OCI-LY3 (cell line): ENCODE results near the gene SATB2.

Experiments
- CTCF ChIP-seq: fragments of 200-600, 300-600 bp; sonication (generic); IDR thresholded peaks from 2 replicates; pipeline ENCODE4 v1.5.1; 2014; ENCODE audit warnings: antibody characterized with exemption, low read length, low read depth
- EZH2phosphoT487 ChIP-seq: fragments of 200-600 bp; shearing (Covaris generic); IDR thresholded peaks from 2 replicates; pipeline ENCODE4 v1.6.1; 2018; ENCODE audit warnings: antibody characterized with exemption, mixed run types, low read depth

DNA sequence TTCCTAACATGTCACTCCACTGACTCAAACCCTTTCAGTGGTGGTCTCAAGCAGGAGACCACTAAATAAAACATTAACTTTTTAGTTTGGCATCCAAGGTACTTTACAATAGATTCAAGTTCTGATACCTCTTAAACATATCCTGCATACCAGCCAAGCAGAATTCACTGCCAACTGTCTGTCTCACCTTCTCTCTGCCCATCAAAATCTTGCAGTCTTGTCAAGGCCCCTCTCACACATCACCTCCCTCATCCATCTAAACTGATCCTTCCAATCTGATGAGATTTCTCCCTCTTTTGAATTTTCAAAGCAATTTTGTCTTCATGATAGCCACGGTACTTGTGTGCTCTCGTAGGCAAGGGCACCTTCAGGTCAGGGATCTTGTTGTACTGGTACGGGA lies 43.7 kb downstream of the SATB2 start:
- no peak for TF ChIP-seq CTCF
- no peak for TF ChIP-seq EZH2phosphoT487
